CD4-positive, alpha-beta T cell treated with Interleukin-6 for 4 hours (primary cell): ENCODE data around the gene PEX19.
"Not testable (repeated sequence)": the region's sequence is repeated elsewhere in the genome, so short reads cannot be mapped to it uniquely, and the experiment has no call there.

Experiments used
- DNase-seq: peaks from one replicate; pipeline ENCODE4 v3.0.0-alpha.2; 2020; ENCODE audit warnings: mixed read lengths

The PEX19 gene

GRCh38 chr1:160284782-160285344 is at the start of gene PEX19:
Gene PEX19 (minus strand): TSS chr1:160285133. CDS start chr1:160285124, 9 bp downstream.
- peak; percentile 93 for DNase-seq

- DNase-seq = no peak
These were observed 47.6 kb upstream of the PEX19 start for GRCh38 chr1:160332516-160332915.

GRCh38 chr1:160330119-160330518 is 45.2 kb upstream of the PEX19 start:
- DNase-seq = no peak

GRCh38 chr1:160328184-160328583 is 43.3 kb upstream of the PEX19 start:
- no peak for DNase-seq

- no peak for DNase-seq
These were observed 41.5 kb upstream of the PEX19 start for GRCh38 chr1:160326418-160326817.

- DNase-seq = no peak
These were observed 40.3 kb upstream of the PEX19 start for GRCh38 chr1:160325252-160325651.

GRCh38 chr1:160322831-160323230 is 37.9 kb upstream of the PEX19 start:
- DNase-seq = no peak

- DNase-seq = no peak
These were observed 30.4 kb upstream of the PEX19 start for GRCh38 chr1:160315359-160315758.

- no peak for DNase-seq
These were observed 24.6 kb upstream of the PEX19 start for GRCh38 chr1:160309571-160309970.

GRCh38 chr1:160309185-160309557 is 24.2 kb upstream of the PEX19 start:
- no peak for DNase-seq

- DNase-seq = no peak
These were observed 23.7 kb upstream of the PEX19 start for GRCh38 chr1:160308451-160309184.

- DNase-seq = no peak
These were observed 22.3 kb upstream of the PEX19 start for GRCh38 chr1:160307118-160307791.

- DNase-seq = no peak
These were observed 15.2 kb upstream of the PEX19 start for GRCh38 chr1:160300173-160300572.

- DNase-seq = no peak
These were observed 11.1 kb upstream of the PEX19 start for GRCh38 chr1:160296036-160296435.

GRCh38 chr1:160293020-160293968 is 8.4 kb upstream of the PEX19 start:
- no peak for DNase-seq

- peak; percentile 72 for DNase-seq
These were observed 6.6 kb upstream of the PEX19 start for GRCh38 chr1:160291248-160292220.

- not testable (repeated sequence) for DNase-seq
These were observed 2.8 kb upstream of the PEX19 start for GRCh38 chr1:160287769-160288168.

- DNase-seq = no peak
These were observed 573 bp upstream of the PEX19 start for GRCh38 chr1:160285506-160285905.

- DNase-seq = peak; percentile 22
These were observed 632 bp downstream of the PEX19 start for GRCh38 chr1:160284220-160284781.

GRCh38 chr1:160282807-160283206 is 2.1 kb downstream of the PEX19 start:
- no peak for DNase-seq

- DNase-seq = no peak
These were observed 6.9 kb downstream of the PEX19 start for GRCh38 chr1:160277987-160278386.
